Retinal pigment epithelial cell (primary cell): Measurements from ENCODE around the gene LRCH4.
"Not testable (repeated sequence)": the region's sequence is repeated elsewhere in the genome, so short reads cannot be mapped to it uniquely, and the experiment has no call there.

Experiments
- DNase-seq: peaks from one replicate; pipeline ENCODE4 v3.0.0-alpha.2; 2010; ENCODE audit warnings: low read depth
- H3K4me3 ChIP-seq: 2 replicates; pipeline ENCODE4 v1.5.1; 2011; ENCODE audit warnings: mild to moderate bottlenecking, low read length, control low read depth, moderate library complexity
- TF ChIP-seq, protein P1 (sequence below): conservative IDR thresholded peaks from 2 replicates; pipeline ENCODE4 v1.5.1; 2011; ENCODE audit warnings: low read depth, low read length, control low read depth, inconsistent platforms

The LRCH4 gene

DNA sequence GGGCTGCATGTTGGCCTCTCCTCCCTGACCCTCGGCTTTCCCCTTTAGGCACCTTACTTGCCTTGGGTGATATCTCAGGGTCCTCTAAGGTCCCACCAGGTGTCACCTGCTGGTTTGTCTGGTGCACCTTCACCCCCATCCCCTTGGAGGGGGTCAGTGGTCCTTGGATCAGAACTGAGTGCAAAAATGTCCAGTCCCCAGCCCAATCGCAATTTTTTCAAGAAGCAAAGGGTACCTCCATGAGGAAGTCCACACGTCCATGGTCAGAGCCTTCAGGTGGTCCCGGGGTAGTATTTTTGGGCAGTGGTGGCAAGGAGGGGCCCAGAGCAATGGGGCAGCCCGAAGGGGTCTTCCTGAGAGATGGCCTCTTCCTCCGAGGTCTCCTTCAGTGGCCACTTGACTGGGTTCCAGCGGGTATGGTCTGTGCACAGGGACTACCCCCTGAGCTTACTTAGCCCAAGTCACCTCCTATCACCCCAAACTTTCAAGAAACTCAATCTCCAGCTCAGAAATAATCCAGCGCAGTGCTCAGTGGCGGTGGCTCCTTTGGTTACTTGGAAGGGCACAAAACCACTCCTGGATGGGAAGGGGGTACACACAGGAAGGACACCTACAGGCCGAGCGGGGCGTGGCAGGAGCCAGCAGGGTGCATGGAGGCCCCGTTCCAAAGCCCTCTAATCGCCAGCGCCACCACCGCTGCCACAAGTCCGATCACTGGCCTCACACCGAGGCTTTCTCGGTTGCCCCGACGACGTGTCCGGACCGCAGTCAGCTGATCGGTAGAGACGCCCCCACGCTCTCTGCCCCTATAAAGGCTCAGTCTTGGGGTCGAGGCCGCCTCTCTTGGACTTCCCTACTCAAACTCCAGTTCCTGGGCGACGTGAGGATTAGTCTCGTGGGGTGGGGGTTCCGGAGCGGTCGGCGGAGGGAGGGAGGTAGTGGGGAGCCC is 16.8 kb downstream of the LRCH4 start:
- DNase-seq: no peak
- H3K4me3 ChIP-seq: peak overlapping the region; percentile 22
- TF ChIP-seq, protein P1, sequence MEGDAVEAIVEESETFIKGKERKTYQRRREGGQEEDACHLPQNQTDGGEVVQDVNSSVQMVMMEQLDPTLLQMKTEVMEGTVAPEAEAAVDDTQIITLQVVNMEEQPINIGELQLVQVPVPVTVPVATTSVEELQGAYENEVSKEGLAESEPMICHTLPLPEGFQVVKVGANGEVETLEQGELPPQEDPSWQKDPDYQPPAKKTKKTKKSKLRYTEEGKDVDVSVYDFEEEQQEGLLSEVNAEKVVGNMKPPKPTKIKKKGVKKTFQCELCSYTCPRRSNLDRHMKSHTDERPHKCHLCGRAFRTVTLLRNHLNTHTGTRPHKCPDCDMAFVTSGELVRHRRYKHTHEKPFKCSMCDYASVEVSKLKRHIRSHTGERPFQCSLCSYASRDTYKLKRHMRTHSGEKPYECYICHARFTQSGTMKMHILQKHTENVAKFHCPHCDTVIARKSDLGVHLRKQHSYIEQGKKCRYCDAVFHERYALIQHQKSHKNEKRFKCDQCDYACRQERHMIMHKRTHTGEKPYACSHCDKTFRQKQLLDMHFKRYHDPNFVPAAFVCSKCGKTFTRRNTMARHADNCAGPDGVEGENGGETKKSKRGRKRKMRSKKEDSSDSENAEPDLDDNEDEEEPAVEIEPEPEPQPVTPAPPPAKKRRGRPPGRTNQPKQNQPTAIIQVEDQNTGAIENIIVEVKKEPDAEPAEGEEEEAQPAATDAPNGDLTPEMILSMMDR: peak; percentile 51

DNA sequence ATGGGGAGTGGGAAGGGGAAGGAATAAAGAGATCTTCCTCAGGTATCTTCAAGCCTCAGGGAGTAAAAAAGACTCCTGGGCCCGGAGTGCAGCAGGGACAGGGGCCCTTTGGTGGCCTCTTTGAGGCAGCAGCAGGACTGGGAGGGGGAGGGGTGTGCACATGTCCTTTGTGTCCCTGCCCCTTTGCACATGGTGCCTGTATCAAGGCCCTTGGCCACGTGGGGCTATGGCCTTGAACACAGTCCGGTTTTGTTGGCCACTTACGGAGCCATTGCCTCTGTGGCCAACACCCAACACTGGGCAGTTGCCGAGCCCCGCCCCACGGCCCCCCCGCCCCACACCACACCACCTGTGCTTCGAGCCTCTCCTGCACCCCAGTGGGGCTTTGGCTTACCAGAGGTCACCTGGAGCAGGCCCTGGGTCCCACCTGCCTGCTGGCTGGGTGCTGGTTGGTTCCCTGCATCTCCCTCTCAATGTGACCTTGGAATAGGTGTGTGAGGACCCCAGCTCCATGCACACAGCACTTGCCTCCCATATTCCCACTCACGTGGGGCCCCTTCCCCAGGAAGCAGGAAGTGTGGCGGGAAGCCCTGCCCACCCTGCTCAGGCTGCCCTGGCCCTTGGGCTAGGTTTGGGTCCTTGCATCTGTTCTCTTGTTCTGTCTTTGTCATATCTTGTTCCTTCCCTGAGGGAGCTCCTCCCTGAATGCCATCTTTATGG is 17.6 kb downstream of the LRCH4 start:
- TF ChIP-seq, protein P1: no peak
- no peak overlapping the region for H3K4me3 ChIP-seq
- no peak for DNase-seq

DNA sequence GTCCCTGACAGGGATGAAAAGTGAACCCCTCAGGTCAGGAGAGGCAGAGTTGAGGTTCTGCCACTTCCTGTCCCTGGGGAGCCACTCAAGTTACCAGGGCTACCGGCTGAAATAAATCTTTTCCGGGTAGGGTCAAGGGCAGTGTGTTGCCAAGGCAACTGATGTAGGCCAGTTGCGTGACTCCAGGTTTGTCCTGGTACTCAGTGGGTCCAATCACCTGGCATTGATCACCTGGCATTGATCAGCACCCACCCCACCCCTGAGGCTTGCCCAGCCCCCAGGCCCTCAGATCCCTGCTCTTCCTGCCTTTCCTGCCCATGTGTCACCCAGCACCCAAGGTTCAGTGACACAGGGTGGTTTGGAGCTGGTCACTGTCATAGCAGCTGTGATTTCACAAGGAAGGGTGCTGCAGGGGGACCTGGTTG is 18.2 kb downstream of the LRCH4 start:
- DNase-seq: no peak
- H3K4me3 ChIP-seq: no peak overlapping the region
- TF ChIP-seq, protein P1: no peak

DNA sequence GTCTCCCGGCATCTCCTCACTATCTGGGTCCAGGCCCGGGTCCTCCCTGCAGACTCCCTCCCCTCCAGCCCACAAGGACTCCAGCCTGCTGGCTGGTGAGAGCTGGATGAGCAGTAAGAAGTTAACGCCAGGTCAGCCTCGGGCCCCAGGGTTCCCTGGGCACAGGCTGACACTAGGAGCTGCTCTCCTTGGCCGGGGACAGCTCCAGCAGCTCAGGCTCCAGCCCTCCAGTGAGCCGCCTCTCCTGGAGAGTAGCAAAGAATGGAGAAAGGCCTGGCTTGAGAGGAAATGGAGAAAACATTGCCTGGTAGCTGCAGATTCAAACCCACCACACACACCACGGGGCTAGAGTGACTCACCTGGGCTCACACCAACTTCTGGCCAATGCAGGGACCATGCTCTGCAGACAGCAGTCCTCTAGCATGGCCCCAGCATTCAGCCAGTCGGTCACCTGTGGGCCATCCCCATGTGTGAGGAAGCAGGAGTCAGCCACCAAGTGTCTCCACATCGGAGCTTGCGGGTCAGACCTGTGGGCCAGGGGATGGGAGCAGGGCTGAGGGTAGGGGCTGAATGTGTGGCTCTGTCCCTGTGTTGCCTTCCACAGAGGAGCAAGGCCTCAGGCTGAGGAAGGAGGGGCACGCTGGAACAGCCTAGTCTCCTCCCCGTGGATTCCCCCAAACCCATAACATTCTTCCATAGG is 18.7 kb downstream of the LRCH4 start:
- TF ChIP-seq, protein P1: no peak
- no peak overlapping the region for H3K4me3 ChIP-seq

DNA sequence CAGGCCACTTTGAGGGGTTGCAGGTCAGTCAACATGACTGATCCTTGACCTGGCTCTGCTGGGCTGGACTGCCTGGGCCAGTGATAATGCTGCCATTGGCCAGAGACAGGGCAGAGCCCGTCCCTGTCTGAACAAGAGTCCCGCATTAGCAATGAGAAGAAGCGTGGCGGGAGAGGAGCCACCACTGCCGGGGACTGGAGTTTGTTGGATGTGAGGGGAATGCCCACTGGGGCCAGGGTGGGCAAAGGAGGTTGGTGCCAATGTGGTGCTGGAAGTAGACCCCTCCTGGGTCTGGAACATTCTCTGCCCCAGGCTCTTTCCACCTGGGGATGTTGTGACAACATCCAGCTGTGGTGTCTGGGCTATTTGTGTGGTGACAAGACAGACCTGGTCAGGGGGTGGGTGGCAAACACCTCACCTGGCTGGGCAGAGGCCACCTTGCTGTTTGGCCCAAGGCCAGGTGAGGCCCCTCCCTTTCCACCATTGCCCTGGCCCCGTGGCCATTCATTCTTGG is 19.9 kb downstream of the LRCH4 start:
- TF ChIP-seq, protein P1: no peak
- H3K4me3 ChIP-seq: no peak overlapping the region
- no peak for DNase-seq

More for the DNA sequence above, 18.7 kb downstream of the LRCH4 start:
- DNase-seq: no peak

DNA sequence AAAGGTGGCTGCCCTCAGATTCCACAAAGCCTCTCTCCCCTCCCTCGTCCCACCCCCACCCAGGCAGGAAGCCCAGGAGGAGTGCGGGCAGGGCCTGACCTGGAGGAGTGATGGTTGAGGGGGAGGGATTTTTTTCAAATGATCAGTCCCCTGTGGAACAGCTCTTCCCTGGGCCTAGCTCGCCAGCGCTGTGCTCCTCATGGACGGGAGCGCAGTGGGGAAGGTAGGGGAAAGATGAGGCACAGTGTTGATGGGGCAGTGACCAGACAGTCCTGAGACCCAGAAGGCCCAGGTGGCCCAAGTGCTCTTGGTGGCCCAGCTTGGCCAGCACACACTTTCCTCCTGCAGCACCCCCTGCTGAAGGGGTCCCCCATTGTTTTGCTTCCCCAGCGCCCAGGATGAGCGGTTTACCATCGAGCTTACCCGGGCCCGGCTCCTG is 20.8 kb downstream of the LRCH4 start:
- H3K4me3 ChIP-seq: no peak overlapping the region
- no peak for DNase-seq
- TF ChIP-seq, protein P1: no peak

DNA sequence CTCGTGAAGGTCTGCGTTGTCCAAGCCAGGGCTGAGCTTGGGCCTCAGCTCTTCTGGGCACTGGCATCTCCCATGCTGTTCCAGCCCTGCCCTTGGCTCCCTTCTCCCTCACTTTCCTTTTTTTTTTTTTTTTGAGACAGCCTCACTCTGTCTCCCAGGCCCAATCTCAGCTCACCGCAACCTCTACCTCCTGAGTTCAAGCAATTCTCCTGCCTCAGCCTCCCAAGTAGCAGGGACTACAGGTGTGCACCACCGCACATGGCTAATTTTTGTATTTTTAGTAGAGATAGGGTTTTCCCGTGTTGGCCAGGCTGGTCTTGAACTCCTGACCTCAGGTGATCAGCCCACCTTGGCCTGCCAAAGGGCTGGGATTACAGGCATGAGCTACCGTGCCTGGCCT is 21.5 kb downstream of the LRCH4 start:
- not testable (repeated sequence) for DNase-seq, H3K4me3 ChIP-seq
